ENCODE results near the gene VWA8.
A peak's percentile ranks its signal among the peaks of the same experiment; 100 is the strongest.
"Not testable (repeated sequence)": the region's sequence is repeated elsewhere in the genome, so short reads cannot be mapped to it uniquely, and the experiment has no call there.

Gene VWA8

DNA sequence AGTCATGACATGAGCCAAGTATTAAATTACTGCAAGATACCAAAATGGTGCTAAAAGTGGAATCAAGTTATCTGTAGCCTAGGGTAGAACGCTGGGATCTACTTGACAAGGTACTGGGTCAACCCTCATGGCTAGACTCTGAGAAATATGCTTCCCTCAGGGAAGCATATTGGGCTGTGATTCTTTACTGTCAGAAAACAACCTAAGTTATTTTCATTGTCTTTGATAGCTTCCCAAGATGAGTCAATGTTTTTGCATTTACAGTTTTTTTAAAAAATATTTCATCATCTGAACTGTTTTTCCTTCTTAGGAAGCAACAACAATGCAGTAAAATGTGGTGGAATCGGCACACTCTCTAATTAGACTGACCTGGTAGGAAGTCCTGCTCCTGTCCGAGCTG is 285.6 kb downstream of the VWA8 start:
- no peak for DNase-seq

DNA sequence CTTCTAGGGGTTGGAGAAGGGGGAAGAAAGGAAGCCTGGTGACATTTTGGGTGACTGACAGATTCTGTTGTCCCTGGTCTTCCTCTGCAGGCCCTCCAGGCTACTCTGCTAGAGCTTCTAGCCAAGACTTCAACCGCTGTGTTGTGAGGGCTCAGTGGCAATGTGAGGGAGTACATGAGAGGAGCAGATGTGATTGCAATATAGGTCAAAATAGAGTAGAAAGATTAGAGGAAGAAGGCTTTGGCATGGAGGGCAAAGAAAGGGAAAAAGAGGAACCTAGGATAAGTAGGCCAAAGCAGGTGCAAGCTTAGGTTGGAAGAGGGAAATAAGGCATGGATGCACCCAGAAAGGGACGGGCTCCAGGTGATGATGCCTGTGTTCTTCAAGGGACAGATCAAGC is 286.7 kb downstream of the VWA8 start:
- DNase-seq, result no peak

DNA sequence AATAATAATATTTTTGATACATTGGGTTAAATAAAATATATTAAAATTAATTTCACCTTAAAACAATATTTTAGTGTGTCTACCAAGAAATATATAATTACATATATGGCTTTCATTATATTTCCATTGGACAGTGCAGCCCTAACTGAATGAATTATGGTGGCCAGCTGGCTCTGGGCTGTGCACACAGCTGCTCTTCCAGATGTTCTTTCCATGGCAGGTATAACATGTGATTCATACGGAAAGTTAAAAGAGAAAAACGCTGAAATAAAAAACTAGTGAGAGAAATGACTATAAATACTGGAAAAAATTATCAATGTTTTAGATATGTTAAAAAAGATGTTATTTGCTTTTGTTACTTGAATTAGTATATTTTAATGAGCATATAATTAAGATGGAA is 287.3 kb downstream of the VWA8 start:
- no peak for DNase-seq

DNA sequence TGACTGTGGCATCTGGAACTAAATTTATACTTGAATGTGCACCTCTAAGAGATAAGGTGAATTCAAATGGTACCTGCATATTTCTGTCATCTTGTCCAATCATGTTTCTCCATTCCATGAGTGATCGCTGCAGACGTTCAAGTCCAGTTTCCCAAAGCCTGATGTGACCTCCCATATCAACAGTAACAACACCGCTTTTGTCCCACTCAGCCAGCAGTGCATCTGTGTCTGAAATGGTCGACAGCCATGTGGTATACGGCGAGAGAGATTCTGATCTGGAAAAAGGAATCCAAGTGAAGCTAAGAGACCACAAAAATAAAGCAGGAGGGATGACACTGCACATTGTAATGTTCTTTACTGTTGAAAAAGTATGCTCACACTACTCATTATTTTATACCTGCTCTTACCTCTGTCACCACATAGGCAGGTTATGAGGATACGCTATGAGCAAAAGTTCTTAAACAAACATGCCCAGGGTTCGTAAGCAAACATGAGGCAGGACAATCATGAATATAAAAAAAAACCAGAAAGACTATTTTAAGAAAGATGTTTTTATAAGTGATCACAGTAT is 290.0 kb downstream of the VWA8 start:
- DNase-seq, result no peak

DNA sequence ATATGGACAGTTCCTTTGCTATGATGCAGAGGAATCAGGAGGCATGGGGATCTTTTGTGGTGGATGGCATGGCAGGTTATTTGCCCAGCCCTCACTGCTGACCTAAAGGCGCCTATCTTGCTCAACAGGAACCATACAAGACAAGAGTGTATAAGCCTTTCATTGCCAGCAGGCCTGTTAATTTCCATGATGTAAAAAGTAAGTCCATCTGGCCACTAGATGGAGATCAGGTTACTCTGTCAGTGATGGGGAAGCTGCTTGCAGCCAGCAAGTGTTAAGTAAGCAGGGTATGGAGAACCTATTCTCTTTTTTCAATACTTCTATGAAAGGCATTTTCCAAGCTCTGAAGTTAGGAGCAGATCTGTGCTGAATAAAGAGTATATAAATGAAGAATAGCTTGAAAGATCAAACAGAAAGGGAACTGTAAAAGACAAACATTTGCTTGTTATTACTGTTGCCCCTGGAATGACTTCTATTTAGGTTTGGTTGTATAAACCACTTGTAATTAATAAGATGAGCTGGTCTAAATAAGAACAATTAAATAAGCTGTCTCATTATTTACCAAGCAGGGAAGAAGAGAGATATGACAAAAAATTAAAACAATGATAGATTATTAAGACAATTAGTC is 292.7 kb downstream of the VWA8 start:
- peak; percentile 59 for DNase-seq

DNA sequence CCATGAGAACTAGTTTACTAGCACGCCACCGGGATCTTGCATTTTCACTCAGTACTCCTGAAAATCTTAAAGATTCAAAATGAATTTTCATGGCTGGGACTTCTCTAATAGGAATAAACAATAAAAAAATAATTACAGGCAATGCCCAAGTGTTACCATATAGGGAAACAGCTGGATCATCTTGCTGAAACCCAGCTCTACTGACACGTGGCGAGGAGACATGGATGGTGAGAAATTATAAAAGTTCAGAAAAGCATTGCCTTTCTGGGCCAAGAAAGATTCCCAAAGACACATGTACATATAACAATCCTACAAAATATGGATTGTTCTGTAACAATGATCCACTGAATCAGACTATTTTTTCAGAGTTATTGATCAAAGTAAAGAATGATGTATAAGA is 294.3 kb downstream of the VWA8 start:
- DNase-seq, result no peak

DNA sequence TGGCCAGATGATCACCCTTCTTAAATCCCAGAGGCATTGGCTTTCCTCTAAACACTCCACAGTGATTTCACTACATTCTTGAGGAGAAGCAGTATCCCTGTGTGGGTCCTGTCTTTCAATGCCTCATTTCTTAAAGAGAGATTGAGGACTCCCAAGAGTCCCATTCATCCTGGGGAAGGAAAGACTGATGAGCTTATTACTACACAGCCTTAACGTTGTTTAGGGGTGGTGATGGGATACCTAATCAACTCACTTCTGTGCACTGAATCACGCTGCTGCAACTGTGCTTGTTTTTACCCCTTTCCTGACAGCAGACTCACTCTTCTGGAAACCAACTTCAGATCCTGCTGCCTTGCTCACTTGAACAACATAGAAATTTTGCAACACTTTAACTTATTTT is 300.5 kb downstream of the VWA8 start:
- no peak for DNase-seq

DNA sequence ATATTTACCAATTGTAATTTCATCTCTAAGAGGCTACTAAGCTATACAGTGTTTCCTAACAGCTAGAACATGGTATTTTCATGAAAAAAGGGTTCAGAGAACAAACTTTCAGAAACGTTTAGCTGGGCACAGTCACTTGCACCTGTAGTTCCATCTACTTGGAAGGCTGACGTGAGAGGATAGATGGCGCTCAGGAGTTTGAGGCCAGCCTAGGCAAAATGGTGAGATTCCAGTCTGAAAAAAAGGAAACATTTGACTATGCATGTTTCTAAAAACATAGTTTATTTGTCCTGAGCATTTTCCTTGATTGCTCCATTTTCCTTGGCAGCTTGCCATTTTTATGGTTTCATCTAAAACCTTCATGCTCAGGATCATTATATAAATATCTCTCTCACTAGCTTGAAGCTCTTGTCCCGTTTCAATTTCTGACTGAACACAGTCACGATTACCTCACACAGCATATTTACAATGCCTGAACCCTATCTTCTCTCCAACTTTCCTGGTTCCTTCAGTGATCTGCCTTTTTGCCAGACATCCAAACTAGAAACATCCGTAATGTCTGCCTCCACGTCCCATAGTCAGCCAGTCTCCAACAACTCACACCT is 302.8 kb downstream of the VWA8 start:
- DNase-seq, result no peak

DNA sequence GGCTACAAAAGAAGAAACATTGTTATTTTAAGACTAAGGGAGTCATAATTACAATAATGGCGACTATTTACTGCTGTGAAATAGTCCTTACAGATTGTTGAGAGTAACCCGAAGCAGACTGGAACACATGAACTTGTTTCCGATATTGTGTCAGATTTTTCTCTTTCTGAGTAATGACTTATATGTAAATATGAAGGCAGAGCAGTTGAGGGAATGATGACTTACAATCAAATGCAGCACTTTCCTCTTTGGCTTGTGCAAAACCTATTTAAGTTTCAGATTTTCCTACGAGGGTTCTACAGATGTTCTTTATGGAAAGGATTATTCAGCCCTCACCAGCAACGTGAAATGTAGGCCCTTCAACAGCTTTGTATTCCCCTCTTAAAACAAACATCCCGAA is 304.9 kb downstream of the VWA8 start:
- DNase-seq, result peak; percentile 38

DNA sequence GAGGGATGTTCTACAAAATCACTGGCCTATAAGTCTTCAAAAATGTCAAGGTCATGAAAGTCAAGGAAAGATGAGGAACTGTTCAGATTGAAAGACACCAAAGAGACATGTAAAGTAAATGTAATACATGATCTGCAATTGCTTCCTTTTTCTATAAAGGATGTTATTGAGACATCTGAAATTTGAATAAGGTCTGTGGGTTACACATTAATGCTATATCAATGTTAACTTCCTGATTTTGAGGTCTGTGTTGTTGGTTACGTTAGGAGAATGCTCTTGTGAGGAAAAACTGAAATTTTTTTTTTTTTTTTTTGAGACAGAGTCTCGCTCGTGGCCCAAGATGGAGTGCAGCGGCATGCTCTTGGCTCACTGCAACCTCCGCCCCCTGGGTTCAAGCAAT is 306.1 kb downstream of the VWA8 start:
- DNase-seq, result no peak

DNA sequence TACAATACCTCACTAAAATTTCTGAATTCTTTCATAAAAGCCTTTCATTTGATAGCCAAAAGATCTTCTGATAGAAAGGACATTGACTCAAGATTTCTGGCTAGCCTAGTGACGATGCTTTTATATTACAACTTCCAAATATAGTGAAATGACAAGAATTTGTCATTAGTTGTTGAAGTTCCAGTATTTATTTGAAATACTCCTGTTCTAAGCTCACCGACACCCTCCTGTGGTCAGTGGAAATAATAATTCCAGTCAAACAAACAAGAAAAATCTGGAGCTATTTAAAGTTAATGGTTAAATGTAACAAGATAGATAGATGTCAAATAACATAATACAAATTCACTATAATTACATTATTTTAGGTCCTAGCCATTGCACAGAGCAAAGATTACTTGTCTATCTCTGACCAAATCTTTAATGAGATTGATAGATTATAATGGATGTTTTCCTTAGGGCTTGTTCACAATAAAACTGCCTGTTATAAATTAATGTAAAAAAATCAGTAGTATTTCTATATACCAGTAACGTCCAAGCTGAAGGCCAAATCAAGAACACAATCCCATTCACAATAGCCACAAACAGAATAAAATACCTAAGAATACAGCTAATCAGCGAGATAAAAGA is 308.1 kb downstream of the VWA8 start:
- DNase-seq, result peak; percentile 23

DNA sequence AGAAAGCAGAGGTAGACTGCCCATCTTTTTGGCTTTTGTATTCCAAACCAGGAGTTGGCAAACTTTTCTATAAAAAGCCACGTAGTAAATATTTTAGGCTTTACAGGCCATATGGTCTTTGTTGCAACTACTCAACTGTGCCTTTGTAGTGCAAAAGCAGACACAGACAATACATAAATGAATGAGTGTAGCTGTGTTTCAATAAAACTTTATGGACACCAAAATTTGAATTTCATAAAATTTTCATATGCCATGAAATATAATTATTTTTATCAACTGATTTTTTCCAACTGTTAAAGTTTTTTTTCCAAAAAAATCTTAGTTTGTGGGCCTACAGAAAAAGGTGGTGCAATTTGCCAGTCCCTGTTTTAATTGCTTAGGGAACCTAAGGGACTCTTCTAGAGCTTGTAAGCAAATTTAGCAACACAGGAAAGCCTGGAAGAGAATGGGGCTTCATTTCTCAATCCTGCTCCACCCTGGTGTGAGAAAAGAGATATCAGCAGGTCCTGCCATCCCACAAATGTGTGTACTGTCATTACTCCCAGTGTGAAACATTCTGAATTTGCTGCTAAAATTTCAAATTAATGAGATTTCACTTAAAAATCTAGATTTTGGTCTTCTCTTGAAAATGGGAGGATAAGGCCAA is 309.4 kb downstream of the VWA8 start:
- DNase-seq, result no peak

DNA sequence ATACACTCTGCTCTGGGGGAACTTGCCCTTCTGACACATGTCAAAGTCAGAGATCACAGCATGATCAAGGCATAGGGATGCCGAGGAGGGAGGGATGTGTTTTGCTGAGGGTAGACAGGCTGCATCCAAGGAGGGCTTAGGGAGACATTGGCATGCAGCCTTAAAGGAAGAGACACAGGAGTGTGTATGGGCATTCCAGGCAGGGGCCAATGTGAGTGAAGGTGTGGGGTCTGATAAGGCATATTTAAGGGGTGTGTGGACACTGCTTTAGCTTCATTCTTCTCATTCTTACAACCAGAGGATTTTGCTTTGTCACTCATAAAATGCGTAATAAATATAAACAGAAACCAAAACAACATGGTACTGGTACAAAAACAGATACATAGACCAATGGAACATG is 310.2 kb downstream of the VWA8 start:
- no peak for DNase-seq

DNA sequence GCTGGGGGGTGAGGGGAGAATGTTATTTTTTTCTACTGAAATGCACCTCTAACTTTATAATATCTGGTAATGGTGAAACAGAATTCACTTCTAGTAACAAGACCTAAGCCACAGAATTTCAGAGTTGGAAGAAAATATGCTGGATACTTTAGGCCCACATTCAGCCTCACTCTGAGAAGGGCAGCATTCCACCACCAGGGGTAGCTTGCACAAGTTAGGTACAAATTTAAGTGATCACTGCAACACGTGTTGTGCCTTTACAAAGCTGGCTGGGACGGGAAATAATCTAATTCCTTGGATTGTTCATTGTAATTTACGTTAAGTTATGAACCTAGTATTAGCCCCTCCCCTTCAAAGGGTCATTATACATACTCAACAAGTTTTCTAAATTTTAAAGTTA is 311.2 kb downstream of the VWA8 start:
- DNase-seq, result no peak

DNA sequence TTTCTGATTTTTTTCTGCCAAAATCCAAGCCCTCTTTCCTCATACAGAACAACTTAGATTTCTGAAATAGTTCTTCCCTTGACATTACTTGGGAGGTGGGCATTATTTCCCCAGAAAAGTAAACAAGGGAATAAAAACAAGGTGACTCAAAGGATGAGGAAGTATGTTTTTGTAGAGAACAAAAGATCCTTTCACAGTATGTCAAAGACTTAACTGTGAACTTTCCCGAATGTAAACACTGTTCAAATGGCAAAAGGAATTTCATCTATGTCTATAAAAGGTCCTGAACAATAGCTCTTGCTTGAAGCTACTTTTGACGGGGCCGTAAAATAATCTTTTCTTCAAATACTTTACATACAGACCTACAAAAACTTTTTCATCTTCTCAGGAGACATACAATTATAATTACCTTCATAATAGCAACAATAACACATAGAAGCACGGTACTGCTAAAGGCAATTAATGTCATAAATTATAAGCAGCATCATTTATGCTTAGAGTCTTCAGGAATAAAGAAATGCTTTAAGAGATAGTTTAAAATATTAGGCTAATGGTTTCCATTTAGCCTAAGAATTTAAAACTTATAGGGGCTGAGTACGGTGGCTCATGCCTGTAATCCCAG is 312.5 kb downstream of the VWA8 start:
- no peak for DNase-seq

DNA sequence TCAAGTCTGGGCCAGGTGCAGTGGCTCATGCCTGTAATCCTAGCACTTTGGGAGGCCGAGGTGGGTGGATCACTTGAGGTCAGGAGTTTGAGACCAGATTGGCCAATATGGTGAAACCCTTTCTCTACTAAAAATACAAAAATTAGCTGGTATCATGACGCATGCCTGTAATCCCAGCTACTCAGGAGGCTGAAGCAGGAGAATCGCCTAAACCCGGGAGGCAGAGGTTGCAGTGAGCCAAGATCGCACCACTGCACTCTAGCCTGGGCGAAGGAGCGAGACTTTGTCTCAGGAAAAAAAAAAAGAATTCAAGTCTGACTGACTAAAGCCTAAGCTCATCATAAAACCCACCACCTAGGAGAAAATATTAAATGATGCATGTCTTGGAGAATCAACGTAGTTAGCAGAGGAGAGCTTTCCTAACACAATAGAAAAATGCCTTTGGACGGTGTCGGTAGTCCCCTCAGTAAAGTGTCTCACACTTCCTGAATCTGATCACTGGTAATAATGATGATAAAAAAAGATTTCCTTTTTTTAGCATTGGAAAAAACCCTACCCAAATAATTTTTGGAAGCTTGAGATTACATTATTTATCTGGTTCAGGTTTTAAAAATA is 313.1 kb downstream of the VWA8 start:
- DNase-seq, result not testable (repeated sequence)

DNA sequence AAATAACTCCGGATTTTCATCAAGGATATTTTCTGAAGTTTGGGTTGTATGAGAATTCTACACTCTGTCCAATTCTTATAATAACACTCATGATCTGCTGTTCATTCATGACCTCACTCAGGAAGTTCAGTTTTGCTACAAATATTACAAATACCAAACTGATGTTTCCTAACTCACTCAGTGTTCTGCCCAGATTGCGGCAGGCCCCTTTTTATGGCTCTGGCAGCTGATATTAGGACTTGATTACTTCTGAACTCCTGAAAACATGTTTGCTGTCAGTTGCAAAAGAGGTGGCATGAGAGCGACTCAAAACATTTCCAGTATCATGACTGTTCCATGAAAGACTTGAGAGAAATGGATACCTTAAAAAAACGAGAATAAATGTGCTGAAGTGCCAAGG is 315.6 kb downstream of the VWA8 start:
- no peak for DNase-seq

DNA sequence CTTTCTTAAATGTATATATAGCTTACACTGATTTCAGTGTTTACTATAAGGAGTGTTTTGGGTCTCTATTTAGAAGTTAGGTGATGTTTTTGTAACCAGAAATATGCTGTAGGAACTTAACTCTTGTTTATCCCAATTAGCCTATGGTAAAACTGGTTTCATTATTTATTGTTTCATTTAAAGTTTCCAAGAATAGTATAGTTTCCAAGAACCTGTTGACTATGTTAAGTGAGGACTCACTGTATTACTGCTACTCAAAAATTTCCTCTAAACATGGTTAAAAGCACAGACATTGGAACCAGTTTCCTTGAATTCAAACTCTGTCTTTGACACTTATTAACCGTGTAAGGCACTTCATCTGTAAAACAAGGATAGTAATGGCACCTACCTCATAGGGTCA is 316.2 kb downstream of the VWA8 start:
- no peak for DNase-seq

DNA sequence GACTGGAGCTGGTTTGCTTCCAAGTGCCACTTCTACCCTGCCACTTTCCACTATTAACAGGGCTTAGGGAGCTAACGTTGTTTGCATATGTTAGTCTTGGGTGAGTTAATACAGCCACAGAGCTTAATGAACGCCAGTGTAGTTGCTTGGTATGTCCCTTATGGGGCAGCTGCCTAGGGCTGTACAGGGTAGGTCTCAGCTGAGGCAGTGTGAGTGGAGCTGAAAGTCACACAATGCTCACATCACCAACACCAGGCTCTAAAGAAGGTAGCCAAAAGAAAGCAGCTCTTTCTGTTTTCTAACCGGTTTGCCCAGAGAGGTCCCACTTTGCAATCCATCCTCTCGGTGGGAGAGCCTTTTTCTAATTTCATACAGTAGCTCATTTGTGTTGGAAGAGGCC is 317.4 kb downstream of the VWA8 start:
- DNase-seq, result no peak

DNA sequence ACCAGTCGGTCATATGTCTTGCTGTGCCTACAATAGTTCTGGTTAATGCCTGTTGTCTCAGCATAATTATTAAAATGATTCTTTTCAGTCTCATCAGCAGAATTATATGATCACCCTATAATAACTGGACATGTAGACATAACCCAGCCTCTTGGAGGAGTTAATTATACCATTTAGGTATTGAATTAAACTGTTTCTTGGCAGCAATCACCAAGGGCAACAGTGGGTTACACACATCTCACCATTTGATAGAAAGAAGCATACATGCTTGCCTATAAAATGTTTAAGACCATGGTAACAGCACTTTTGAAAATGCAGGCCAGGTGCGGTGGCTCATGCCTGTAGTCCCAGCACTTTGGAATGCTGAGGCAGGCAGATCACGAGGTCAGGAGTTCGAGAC is 318.9 kb downstream of the VWA8 start:
- DNase-seq, result no peak

DNA sequence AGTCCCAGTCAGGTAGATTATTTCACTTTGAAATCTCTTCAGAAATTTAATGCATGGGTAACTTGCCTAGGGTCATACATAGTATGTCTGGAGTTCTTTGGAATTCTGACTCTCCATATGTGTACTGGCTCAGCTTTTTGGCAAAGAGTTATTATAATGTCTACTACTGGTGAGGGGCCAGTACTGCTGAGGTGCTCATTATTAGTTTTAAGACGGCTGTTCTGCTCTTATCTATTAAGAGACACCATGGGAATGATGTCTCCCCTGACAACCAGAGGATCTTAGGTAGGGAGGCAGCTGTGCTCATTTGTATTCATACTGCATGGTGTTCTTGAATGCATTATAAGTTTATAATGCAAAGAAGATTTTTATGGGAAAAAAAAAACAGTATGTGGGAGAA is 319.5 kb downstream of the VWA8 start:
- no peak for DNase-seq

DNA sequence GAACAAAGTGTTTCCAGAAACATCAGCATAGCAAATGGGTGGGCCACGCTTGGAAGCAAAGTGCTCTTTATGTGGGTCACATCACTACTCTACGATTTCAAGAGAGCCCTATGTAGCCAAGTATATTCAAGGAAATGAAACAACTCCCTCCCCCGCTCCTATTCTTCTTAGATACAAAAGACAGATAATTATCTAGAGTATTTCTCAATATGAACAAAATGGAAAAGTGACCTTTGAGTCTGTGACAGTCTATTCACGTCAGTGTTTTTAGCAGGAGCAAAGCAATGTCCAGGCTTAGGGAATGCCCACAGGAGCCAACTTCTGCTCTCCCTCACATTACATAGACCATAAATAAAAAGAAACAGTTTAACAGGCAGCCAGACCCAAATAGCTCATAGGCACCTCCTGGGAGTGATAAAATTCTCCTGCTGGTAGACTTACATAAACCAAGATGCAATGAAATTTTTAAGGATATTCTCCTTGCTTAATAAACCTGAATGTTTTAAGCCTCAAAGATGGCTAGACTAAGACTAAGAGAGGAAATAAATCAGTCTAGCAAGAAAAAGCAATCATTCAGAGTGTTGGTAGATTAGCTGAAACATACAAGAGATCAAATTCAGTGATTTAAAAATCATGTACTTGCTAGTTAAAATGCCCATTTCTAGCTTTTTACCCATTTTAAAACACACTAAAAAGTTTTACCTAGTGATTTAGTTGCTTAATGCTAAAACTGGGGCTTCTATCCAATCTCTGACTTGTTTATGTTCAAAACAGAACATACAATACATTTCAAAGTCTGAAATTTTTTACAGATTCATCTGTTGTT is 320.7 kb downstream of the VWA8 start:
- DNase-seq, result peak; percentile 52

All from NCI-H2227 treated with DMSO at 0.1 percent for 48 hours (cell line).